OCI-LY3 (cell line): ENCODE measurements around the gene HIVEP3.

Experiments used
- H2AFZ ChIP-seq: fragments of 200-600, 300-600 bp; shearing (Covaris generic); 2 replicates; pipeline ENCODE4 v1.6.0; 2014; ENCODE audit warnings: antibody characterized with exemption, low read depth, low read length
- H3K27ac ChIP-seq: fragments of 200-600, 300-600 bp; sonication (generic); 2 replicates; pipeline ENCODE4 v1.5.1; 2014; ENCODE audit warnings: mild to moderate bottlenecking, low read length, moderate library complexity, mixed read lengths
- H3K27me3 ChIP-seq: fragments of 200-600, 300-600 bp; sonication (generic); 2 replicates; pipeline ENCODE4 v1.6.1; 2014; ENCODE audit warnings: low read depth, low read length, mixed read lengths
- H3K36me3 ChIP-seq: fragments of 200-600, 300-600 bp; sonication (generic); replicated peaks from 2 replicates; pipeline ENCODE3; 2014; ENCODE audit warnings: low read depth, low read length, mixed read lengths
- H3K4me1 ChIP-seq: fragments of 300-600, 200-600 bp; sonication (generic); 2 replicates; pipeline ENCODE4 v1.6.1; 2014; ENCODE audit warnings: low read length, mixed read lengths
- H3K4me2 ChIP-seq: fragments of 200-600, 300-600 bp; sonication (generic); 2 replicates; pipeline ENCODE4 v1.6.1; 2014; ENCODE audit warnings: low read length, mixed read lengths
- H3K4me3 ChIP-seq: fragments of 300-600, 200-600 bp; sonication (generic); 2 replicates; pipeline ENCODE4 v1.5.1; 2014; ENCODE audit warnings: antibody characterized with exemption, mild to moderate bottlenecking, low read length, moderate library complexity
- H3K79me2 ChIP-seq: fragments of 300-600, 200-600 bp; shearing (Covaris generic); 2 replicates; pipeline ENCODE4 v1.6.1; 2014; ENCODE audit warnings: mild to moderate bottlenecking, low read length, mixed read lengths
- H3K9ac ChIP-seq: fragments of 300-600, 200-600 bp; shearing (Covaris generic); 2 replicates; pipeline ENCODE4 v1.6.0; 2014; ENCODE audit warnings: mild to moderate bottlenecking, low read length, moderate library complexity
- H3K9me3 ChIP-seq: fragments of 200-600, 300-600 bp; shearing (Covaris generic); 2 replicates; pipeline ENCODE4 v1.6.1; 2014; ENCODE audit warnings: low read length, mixed read lengths; ENCODE audit not compliant: insufficient read depth
- H4K20me1 ChIP-seq: fragments of 200-600, 300-600 bp; sonication (generic); 2 replicates; pipeline ENCODE4 v1.6.1; 2016; ENCODE audit warnings: low read length, mixed read lengths; ENCODE audit not compliant: insufficient read depth
- EZH2phosphoT487 ChIP-seq: fragments of 200-600 bp; shearing (Covaris generic); IDR thresholded peaks from 2 replicates; pipeline ENCODE4 v1.6.1; 2018; ENCODE audit warnings: antibody characterized with exemption, mixed run types, low read depth
- TF ChIP-seq, protein P1 (sequence below): fragments of 200-600, 300-600 bp; sonication (generic); IDR thresholded peaks from 2 replicates; pipeline ENCODE4 v1.5.1; 2014; ENCODE audit warnings: antibody characterized with exemption, low read length, low read depth

The HIVEP3 gene

DNA sequence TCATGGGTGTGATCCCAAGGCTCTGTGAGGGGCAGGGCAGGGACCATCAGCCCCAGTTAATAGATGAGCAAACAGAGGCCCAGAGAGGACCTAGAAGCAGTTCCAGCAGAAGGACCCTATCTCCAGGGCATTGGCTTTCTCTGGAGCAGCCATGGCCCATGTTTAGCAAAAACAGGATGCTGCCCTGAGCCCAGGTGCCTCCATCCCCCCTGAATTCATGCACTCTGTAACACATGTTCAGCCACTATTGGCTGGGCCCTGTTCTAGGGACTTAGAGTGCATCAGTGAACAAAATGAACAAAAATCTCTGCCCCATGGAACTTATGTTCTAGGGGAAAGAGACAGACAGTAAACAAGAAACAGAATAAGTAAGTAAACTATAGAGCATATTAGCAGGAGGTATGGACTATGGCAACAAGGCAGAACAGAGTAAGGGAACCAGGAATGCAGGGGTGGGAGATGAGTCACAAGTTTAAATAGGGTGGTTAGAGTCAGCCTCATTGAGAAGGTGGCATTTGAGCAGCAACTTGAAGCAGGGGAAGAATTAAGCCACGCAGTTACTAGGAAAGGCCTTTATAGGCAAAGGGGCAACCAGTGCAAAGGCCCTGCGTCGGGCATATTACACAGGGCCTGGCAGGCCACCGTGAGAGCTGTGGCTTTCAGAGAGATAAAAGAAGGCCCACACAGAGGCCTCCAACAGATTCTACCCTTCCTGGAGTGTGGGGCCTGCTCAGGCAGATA, 248.3 kb downstream of the HIVEP3 start:
- Histone ChIP-seq H3K9ac (no peak overlapping the region; the same call in 1 of the 2 replicates), H3K27ac (peak overlapping the region; percentile 38; the same call in 1 of the 2 replicates), H3K4me3 (no peak overlapping the region), H2AFZ (no peak overlapping the region), H3K79me2 (peaks cover 12% of the 10 kb centered on the region), H3K36me3 (no peaks in the 10 kb centered on the region), H3K9me3 (no peaks in the 10 kb centered on the region), H3K4me1 (peaks cover 92% of the 10 kb centered on the region), H3K4me2 (no peak overlapping the region), H4K20me1 (no peaks in the 10 kb centered on the region), H3K27me3 (no peaks in the 10 kb centered on the region)
- no peak for TF ChIP-seq EZH2phosphoT487
- TF ChIP-seq, protein P1, sequence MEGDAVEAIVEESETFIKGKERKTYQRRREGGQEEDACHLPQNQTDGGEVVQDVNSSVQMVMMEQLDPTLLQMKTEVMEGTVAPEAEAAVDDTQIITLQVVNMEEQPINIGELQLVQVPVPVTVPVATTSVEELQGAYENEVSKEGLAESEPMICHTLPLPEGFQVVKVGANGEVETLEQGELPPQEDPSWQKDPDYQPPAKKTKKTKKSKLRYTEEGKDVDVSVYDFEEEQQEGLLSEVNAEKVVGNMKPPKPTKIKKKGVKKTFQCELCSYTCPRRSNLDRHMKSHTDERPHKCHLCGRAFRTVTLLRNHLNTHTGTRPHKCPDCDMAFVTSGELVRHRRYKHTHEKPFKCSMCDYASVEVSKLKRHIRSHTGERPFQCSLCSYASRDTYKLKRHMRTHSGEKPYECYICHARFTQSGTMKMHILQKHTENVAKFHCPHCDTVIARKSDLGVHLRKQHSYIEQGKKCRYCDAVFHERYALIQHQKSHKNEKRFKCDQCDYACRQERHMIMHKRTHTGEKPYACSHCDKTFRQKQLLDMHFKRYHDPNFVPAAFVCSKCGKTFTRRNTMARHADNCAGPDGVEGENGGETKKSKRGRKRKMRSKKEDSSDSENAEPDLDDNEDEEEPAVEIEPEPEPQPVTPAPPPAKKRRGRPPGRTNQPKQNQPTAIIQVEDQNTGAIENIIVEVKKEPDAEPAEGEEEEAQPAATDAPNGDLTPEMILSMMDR: no peak

DNA sequence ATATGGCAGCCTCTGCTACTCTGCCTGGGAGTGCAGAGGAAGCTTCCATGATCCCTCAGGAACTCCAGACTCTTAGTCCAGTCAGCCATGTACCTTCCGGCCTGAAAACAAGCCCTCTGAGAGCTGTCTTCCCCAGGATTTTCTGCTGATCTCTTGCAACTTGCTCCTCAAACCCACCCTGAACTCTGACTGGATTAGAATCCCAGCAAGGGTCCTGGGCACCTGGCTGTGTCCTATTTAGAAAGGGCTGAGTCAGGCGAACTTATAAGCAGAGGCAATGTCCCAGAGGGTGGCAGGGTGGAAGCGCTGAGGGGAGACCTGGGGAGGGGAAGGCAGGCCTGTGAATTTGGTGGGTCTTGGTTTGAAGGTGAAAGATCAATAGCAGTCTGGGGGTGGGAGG, 249.8 kb downstream of the HIVEP3 start:
- Histone ChIP-seq H3K27ac (no peak overlapping the region), H3K9me3 (no peaks in the 10 kb centered on the region), H4K20me1 (no peaks in the 10 kb centered on the region), H3K4me3 (no peak overlapping the region), H3K4me1 (peaks cover 99% of the 10 kb centered on the region), H3K4me2 (no peak overlapping the region), H2AFZ (no peak overlapping the region), H3K27me3 (no peaks in the 10 kb centered on the region), H3K36me3 (no peaks in the 10 kb centered on the region), H3K79me2 (peaks cover 12% of the 10 kb centered on the region), H3K9ac (no peak overlapping the region)
- no peak for TF ChIP-seq EZH2phosphoT487
- TF ChIP-seq, protein P1: no peak

DNA sequence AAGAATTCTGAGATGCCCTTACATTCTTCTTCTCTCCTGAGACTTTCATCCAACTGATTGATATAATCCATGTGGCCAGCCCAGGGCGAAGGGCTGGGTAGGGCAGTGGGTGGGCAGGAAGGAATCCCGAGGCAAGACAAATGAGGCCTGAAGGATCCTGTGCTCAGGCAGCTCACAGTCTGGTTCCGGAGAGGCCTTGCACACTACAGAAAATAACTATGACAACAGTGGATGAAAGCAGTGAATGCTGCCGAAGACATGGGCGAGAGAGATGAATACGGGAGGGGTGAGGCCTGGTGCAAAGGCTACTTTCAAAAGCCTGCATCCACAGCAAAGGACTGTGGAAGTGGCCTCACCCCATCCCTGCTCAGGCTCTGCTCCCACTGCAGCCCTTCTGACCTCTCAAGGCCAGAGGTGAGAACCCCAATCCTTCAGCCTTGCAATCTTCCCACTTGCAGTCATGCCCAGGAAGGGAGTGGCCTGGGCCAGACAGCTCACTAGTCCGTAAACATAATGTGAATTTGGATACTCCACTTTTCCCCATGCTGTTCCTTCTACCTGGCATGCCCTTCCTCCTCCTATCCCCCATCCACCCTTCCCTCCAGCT, 250.6 kb downstream of the HIVEP3 start:
- Histone ChIP-seq H3K4me1 (peaks cover 99% of the 10 kb centered on the region), H3K79me2 (peaks cover 18% of the 10 kb centered on the region), H4K20me1 (no peaks in the 10 kb centered on the region), H3K4me2 (peak overlapping the region; percentile 53), H3K27me3 (no peaks in the 10 kb centered on the region), H3K36me3 (no peaks in the 10 kb centered on the region), H3K9me3 (no peaks in the 10 kb centered on the region), H2AFZ (no peak overlapping the region), H3K27ac (peak overlapping the region; percentile 94), H3K9ac (peak overlapping the region; percentile 49; the same call in 1 of the 2 replicates), H3K4me3 (no peak overlapping the region)
- TF ChIP-seq, protein P1: no peak
- no peak for TF ChIP-seq EZH2phosphoT487

DNA sequence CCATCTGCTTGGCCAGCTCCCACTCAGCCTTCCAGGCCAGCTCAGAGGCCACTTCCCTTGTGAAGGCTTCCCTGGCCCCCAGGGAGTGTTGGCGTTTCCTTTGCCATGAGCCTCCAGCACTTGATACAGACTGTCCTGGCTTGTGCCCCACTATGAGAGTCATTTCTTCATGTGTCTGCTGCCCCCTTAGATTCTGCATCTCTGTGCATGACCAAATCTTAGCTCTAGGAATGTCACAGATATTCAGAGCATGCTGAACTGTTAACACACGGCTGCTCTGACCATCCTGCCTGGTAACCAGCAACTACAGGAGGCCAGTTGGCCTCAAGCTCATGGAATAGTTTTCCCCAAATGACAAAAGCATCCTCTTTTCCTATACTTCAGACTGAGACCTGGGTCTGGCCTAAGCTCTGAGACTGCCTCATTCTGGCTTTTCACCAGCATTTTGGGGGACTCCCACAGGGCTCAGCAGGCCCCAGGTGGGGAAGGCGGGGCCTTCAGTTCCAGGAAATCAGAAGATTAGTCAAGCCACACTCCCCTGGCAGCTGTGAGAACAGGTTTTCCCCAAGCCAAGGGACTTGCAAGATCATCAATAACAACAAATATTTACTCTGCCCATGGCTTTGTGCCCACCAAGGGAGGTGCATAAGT, 251.6 kb downstream of the HIVEP3 start:
- Histone ChIP-seq H3K4me2 (peak overlapping the region; percentile 53), H3K36me3 (no peaks in the 10 kb centered on the region), H4K20me1 (no peaks in the 10 kb centered on the region), H3K4me1 (peaks cover 92% of the 10 kb centered on the region), H3K27ac (peak overlapping the region; percentile 94), H3K79me2 (peaks cover 27% of the 10 kb centered on the region), H2AFZ (no peak overlapping the region), H3K9ac (peak overlapping the region; percentile 60), H3K9me3 (no peaks in the 10 kb centered on the region), H3K27me3 (no peaks in the 10 kb centered on the region), H3K4me3 (no peak overlapping the region)
- TF ChIP-seq EZH2phosphoT487: no peak
- TF ChIP-seq, protein P1: no peak
